GM12878 (cell line): ENCODE measurements around the gene FLAD1. TPM values are rescaled to one million over a fixed set of nuclear protein-coding genes. Genes with fewer than 3 reads are reported as not detected.

Experiments
- BMI1 ChIP-seq: fragments of 450-650 bp; IDR thresholded peaks from 2 replicates; pipeline ENCODE4 v1.6.1; 2016; ENCODE audit warnings: mild to moderate bottlenecking, moderate library complexity, borderline replicate concordance
- BRCA1 ChIP-seq: IDR thresholded peaks from 2 replicates; pipeline ENCODE4 v1.6.1; 2011; ENCODE audit warnings: low read depth, low read length, improper control_type of control experiment
- CREB1 ChIP-seq: IDR thresholded peaks from 2 replicates; pipeline ENCODE4 v1.6.1; 2012; ENCODE audit warnings: low read depth, mild to moderate bottlenecking, inconsistent platforms
- FOXM1 ChIP-seq: IDR thresholded peaks from 2 replicates; pipeline ENCODE4 v1.6.1; 2012; ENCODE audit warnings: low read depth, mild to moderate bottlenecking, inconsistent platforms, low read length, moderate library complexity
- GABPA ChIP-seq: IDR thresholded peaks from 2 replicates; pipeline ENCODE4 v1.6.1; 2014; ENCODE audit warnings: antibody characterized with exemption, low read depth, mild to moderate bottlenecking, inconsistent platforms
- MXI1 ChIP-seq: fragments of 150-350 bp; IDR thresholded peaks from 2 replicates; pipeline ENCODE4 v1.6.1; 2011; ENCODE audit warnings: low read depth, mild to moderate bottlenecking, inconsistent platforms, low read length, improper control_type of control experiment
- NFIC ChIP-seq: IDR thresholded peaks from 2 replicates; pipeline ENCODE4 v1.6.1; 2012; ENCODE audit warnings: low read depth, mild to moderate bottlenecking, inconsistent platforms, low read length, moderate library complexity
- RBBP5 ChIP-seq: fragments of 200-600 bp; sonication (generic); conservative IDR thresholded peaks from 2 replicates; pipeline ENCODE4 v1.6.1; 2016
- SMC3 ChIP-seq: IDR thresholded peaks from 2 replicates; pipeline ENCODE4 v1.6.1; 2011; ENCODE audit warnings: low read length, improper control_type of control experiment, borderline replicate concordance
- SRF ChIP-seq, 2 experiments: IDR thresholded peaks; 2 replicates each; pipeline ENCODE4 v1.6.1; 2011; ENCODE audit warnings: low read depth in 2 of 2, low read length in 2 of 2, mild to moderate bottlenecking in 1 of 2, moderate library complexity in 1 of 2
- TCF3 ChIP-seq: IDR thresholded peaks from 2 replicates; pipeline ENCODE4 v1.6.1; 2012; ENCODE audit warnings: low read depth, mild to moderate bottlenecking, low read length, borderline replicate concordance; ENCODE audit not compliant: insufficient read depth
- ZBED1 ChIP-seq: IDR thresholded peaks from 2 replicates; pipeline ENCODE4 v1.6.1; 2016; ENCODE audit warnings: borderline replicate concordance
- ZNF217 ChIP-seq: fragments of 450-650 bp; IDR thresholded peaks from 2 replicates; pipeline ENCODE4 v1.6.1; 2017; ENCODE audit warnings: antibody characterized with exemption, mild to moderate bottlenecking
- ZNF274 ChIP-seq: IDR thresholded peaks from one replicate; pipeline ENCODE4 v1.8.0; 2011; ENCODE audit not compliant: insufficient read length, insufficient read depth
- polyA plus RNA-seq, 11 experiments: library from polyadenylated mRNA; depleted of rRNA in 4 of 11; unstranded in 6 of 11; stranded (reverse) in 5 of 11; fragments of >200 nt; fragmentation: Nextera tagmentation in 4 of 11; fragmentation: Illumina TruSeq in 1 of 11; extraction: Ambion mirVana in 4 of 11; extraction: Trizol in 1 of 11; gene quantifications; 1 replicate in 1 of 11; 2 replicates in 10 of 11; pipeline versions ENCODE4 v1.2.1 to v1.2.3, GENCODE V29; 2011 to 2016; ENCODE audit warnings: inconsistent platforms in 2 of 11, missing spikeins in 2 of 11, low read depth in 1 of 11
- total RNA-seq, 4 experiments: library from RNA; depleted of rRNA in 3 of 4; stranded (reverse); fragments of >200 nt in 3 of 4; fragmentation: Illumina TruSeq in 1 of 4; extraction: Trizol in 1 of 4; gene quantifications; 2 replicates each; pipeline versions ENCODE4 v1.2.1 to v1.2.3, GENCODE V29; 2013 to 2021
- TF ChIP-seq, protein P1 (sequence below): fragments of 450-650 bp; IDR thresholded peaks from 2 replicates; pipeline ENCODE4 v1.6.1; 2018; ENCODE audit warnings: borderline replicate concordance, mild to moderate bottlenecking; ENCODE audit not compliant: partially characterized antibody
- TF ChIP-seq, protein P2 (sequence below): IDR thresholded peaks from 2 replicates; pipeline ENCODE4 v1.6.1; 2012; ENCODE audit warnings: mild to moderate bottlenecking, low read depth, low read length
- TF ChIP-seq, protein P3 (sequence below), 3 experiments: IDR thresholded peaks in 2 of 3; conservative IDR thresholded peaks in 1 of 3; 2 replicates each; pipeline ENCODE4 v1.5.1; 2011; ENCODE audit warnings: low read depth in 3 of 3, low read length in 3 of 3, mild to moderate bottlenecking in 3 of 3, control low read depth in 2 of 3, moderate library complexity in 2 of 3, inconsistent platforms in 1 of 3, mixed read lengths in 1 of 3; ENCODE audit not compliant: control insufficient read depth in 2 of 3, insufficient read depth in 1 of 3; ENCODE audit errors: extremely low read depth in 1 of 3
- TF ChIP-seq, protein P4 (sequence below): fragments of 450-650 bp; formaldehyde crosslinking; IDR thresholded peaks from 2 replicates; pipeline ENCODE4 v1.4.0; 2022; ENCODE audit warnings: mild to moderate bottlenecking, moderate library complexity

Gene FLAD1
- total and polyA plus RNA-seq, 10 of the 15 experiments (the other 5 are each of a cell fraction or from before 2014, with no cell fraction given) = 22.9 to 93.4 (median 56.6) TPM

DNA sequence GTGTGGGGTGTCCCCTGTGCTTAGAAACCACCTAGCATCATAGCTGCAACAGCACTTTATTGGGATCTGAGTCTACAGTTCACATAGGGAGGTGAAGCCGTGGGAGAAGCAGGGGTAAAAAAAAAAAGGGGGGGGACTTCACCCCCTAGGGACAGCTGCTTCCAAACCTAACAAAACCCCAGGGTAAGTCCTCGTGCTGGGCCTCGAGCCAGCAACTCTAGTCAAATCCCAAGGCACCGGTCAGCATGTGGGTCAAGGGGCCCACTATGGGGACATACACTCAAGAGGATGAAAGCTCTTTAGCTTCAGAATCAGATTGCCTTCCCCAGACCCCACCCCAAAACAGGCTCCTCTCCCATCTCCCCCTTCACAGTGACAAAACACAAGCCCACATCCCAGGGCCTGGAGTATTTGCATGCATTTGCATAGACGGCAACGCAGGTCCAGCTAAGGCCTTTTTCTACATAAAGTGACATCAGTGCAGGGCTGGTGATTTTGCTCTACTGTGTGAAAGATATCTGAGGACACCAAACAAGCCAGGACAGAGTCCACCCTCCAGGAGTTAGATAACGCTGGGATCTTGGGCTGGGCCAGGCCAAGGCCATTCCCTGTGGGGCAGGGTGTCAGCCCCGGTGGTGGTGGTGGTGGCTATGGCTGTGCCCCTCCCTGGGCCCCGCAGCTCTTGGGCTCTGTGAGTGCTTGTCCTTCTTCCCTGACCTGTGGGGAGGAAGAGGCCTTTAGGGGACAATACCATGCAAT lies 38.6 kb upstream of the FLAD1 start (continued):
- TF ChIP-seq, protein P1, sequence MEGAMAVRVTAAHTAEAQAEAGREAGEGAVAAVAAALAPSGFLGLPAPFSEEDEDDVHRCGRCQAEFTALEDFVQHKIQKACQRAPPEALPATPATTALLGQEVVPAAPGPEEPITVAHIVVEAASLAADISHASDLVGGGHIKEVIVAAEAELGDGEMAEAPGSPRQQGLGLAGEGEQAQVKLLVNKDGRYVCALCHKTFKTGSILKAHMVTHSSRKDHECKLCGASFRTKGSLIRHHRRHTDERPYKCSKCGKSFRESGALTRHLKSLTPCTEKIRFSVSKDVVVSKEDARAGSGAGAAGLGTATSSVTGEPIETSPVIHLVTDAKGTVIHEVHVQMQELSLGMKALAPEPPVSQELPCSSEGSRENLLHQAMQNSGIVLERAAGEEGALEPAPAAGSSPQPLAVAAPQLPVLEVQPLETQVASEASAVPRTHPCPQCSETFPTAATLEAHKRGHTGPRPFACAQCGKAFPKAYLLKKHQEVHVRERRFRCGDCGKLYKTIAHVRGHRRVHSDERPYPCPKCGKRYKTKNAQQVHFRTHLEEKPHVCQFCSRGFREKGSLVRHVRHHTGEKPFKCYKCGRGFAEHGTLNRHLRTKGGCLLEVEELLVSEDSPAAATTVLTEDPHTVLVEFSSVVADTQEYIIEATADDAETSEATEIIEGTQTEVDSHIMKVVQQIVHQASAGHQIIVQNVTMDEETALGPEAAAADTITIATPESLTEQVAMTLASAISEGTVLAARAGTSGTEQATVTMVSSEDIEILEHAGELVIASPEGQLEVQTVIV = no peak
- TF ChIP-seq GABPA (no peak), ZNF217 (no peak), ZBED1 (no peak), SMC3 (no peak), SRF (IDR thresholded peaks at IDR 0.05; ENCODE audit: low read depth in 2 of 2, low read length in 2 of 2) (no peak), ZNF274 (no peak), FOXM1 (no peak), MXI1 (no peak), NFIC (no peak), BRCA1 (no peak), CREB1 (no peak), BMI1 (no peak), RBBP5 (no peak), TCF3 (no peak)
- TF ChIP-seq, protein P2, sequence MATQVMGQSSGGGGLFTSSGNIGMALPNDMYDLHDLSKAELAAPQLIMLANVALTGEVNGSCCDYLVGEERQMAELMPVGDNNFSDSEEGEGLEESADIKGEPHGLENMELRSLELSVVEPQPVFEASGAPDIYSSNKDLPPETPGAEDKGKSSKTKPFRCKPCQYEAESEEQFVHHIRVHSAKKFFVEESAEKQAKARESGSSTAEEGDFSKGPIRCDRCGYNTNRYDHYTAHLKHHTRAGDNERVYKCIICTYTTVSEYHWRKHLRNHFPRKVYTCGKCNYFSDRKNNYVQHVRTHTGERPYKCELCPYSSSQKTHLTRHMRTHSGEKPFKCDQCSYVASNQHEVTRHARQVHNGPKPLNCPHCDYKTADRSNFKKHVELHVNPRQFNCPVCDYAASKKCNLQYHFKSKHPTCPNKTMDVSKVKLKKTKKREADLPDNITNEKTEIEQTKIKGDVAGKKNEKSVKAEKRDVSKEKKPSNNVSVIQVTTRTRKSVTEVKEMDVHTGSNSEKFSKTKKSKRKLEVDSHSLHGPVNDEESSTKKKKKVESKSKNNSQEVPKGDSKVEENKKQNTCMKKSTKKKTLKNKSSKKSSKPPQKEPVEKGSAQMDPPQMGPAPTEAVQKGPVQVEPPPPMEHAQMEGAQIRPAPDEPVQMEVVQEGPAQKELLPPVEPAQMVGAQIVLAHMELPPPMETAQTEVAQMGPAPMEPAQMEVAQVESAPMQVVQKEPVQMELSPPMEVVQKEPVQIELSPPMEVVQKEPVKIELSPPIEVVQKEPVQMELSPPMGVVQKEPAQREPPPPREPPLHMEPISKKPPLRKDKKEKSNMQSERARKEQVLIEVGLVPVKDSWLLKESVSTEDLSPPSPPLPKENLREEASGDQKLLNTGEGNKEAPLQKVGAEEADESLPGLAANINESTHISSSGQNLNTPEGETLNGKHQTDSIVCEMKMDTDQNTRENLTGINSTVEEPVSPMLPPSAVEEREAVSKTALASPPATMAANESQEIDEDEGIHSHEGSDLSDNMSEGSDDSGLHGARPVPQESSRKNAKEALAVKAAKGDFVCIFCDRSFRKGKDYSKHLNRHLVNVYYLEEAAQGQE = no peak
- TF ChIP-seq, protein P3, sequence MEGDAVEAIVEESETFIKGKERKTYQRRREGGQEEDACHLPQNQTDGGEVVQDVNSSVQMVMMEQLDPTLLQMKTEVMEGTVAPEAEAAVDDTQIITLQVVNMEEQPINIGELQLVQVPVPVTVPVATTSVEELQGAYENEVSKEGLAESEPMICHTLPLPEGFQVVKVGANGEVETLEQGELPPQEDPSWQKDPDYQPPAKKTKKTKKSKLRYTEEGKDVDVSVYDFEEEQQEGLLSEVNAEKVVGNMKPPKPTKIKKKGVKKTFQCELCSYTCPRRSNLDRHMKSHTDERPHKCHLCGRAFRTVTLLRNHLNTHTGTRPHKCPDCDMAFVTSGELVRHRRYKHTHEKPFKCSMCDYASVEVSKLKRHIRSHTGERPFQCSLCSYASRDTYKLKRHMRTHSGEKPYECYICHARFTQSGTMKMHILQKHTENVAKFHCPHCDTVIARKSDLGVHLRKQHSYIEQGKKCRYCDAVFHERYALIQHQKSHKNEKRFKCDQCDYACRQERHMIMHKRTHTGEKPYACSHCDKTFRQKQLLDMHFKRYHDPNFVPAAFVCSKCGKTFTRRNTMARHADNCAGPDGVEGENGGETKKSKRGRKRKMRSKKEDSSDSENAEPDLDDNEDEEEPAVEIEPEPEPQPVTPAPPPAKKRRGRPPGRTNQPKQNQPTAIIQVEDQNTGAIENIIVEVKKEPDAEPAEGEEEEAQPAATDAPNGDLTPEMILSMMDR (IDR thresholded peaks at IDR 0.05 in 2 of 3, conservative IDR thresholded peaks at IDR 0.05 in 1 of 3; ENCODE audit: control insufficient read depth in 2 of 3, extremely low read depth in 1 of 3, insufficient read depth in 1 of 3, low read depth in 3 of 3, low read length in 3 of 3) = no peak
- TF ChIP-seq, protein P4, sequence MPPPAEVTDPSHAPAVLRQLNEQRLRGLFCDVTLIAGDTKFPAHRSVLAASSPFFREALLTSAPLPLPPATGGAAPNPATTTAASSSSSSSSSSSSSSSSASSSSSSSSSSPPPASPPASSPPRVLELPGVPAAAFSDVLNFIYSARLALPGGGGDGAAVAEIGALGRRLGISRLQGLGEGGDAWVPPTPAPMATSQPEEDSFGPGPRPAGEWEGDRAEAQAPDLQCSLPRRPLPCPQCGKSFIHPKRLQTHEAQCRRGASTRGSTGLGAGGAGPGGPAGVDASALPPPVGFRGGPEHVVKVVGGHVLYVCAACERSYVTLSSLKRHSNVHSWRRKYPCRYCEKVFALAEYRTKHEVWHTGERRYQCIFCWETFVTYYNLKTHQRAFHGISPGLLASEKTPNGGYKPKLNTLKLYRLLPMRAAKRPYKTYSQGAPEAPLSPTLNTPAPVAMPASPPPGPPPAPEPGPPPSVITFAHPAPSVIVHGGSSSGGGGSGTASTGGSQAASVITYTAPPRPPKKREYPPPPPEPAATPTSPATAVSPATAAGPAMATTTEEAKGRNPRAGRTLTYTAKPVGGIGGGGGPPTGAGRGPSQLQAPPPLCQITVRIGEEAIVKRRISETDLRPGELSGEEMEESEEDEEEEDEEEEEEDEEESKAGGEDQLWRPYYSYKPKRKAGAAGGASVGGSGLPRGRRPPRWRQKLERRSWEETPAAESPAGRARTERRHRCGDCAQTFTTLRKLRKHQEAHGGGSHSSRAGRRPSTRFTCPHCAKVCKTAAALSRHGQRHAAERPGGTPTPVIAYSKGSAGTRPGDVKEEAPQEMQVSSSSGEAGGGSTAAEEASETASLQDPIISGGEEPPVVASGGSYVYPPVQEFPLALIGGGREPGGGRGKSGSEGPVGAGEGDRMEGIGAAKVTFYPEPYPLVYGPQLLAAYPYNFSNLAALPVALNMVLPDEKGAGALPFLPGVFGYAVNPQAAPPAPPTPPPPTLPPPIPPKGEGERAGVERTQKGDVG (CRISPR knock-in tag) = no peak
